Mucosa of stomach (tissue), 1 donor: ENCODE measurements around the gene DENND2A.
"Not testable (repeated sequence)": the region's sequence is repeated elsewhere in the genome, so short reads cannot be mapped to it uniquely, and the experiment has no call there.

Experiments
- H3K27me3 ChIP-seq: one replicate; pipeline ENCODE4 v1.7.0; 2013; ENCODE audit warnings: mild to moderate bottlenecking, low read length; ENCODE audit not compliant: control insufficient read depth, insufficient read depth
- H3K36me3 ChIP-seq: one replicate; pipeline ENCODE4 v1.7.0; 2013; ENCODE audit warnings: low read length; ENCODE audit not compliant: control insufficient read depth, insufficient read depth
- H3K4me1 ChIP-seq: one replicate; pipeline ENCODE4 v1.7.0; 2013; ENCODE audit warnings: mild to moderate bottlenecking, low read length; ENCODE audit not compliant: control insufficient read depth, insufficient read depth
- H3K4me3 ChIP-seq: one replicate; pipeline ENCODE4 v1.7.0; 2013; ENCODE audit warnings: low read length
- H3K9ac ChIP-seq: one replicate; pipeline ENCODE4 v1.7.0; 2013; ENCODE audit warnings: mild to moderate bottlenecking, low read length, moderate library complexity
- H3K9me3 ChIP-seq: one replicate; pipeline ENCODE4 v1.7.0; 2013; ENCODE audit warnings: mild to moderate bottlenecking, low read length, moderate library complexity; ENCODE audit not compliant: control insufficient read depth
- donor health status: Pancreatic carcinoma.

DENND2A gene

DNA sequence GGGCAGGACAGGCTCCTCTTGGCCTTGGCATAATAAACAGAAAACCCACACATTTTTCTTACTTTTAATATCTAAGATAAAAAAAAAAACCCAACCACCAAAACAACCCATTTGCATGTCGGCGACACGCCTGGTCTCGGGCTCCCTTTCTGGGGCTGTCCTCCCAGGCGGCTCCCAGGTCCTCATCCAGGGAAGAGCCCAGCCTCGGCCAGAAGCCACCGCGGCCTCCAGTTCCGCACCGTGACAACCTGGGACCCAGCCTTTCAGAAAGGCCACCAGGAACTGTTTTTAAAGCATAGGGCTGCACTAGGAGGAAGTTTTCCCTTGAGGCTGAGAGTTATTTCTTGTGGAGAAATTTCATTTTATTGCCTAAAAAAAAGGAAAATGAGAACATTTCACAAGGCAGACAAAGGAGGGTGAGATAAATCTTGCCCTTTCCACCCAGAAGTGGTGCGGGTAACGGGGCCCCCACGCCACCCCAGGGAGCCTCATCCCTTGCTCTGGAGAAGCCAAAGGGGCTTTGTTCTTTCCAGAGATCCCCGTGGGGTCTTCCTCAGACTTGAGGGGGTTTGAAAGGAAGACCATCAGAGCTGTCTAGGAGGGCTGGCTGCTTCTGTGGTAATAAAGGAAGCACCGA is 122.1 kb downstream of the DENND2A start:
- H3K27me3 ChIP-seq: no peaks in the 10 kb centered on the region
- H3K36me3 ChIP-seq: no peaks in the 10 kb centered on the region
- peaks cover 5% of the 10 kb centered on the region for H3K4me1 ChIP-seq
- H3K9ac ChIP-seq: no peak overlapping the region
- no peak overlapping the region for H3K4me3 ChIP-seq
- H3K9me3 ChIP-seq: no peaks in the 10 kb centered on the region

DNA sequence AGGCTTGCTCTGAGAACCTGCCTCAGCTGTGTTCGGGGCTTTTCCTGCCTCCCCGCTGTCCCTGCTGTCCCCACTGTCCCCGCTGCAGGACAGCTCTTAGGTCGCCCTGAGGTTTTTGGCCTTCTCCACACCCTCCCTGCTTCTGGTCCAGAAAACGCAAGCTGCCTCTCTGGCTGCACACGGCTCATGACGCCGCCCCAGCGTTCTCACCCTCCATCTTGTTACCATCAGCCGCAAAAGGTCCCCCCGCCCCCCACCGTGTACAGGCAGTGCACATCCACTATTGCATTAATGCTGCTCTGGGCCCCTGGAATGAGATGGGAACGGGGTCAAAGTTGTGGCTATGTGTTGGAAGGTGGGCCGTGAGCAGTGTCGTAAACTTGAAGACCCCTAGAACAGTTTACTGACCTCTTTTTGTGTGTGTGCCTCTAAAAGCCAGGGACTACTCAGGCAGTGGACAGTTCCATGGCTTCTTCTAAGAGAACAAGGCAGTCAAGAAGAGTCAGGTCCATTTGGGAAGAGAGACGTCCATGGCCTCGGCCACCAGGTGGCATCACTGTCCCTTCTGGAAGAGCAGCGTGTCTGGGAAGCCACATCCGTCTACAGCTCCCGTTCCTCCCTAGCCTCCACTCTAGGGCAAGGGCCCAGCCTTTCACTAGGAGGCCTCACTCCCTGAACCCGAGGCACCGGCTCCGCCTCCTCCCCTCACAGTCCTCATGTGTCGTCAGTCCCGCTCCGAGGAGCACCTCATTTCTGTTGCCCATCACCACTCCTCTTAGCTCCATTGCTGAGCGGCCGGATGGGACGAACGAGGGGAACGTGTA is 122.9 kb downstream of the DENND2A start:
- Histone ChIP-seq H3K36me3 (no peaks in the 10 kb centered on the region), H3K9ac (no peak overlapping the region), H3K4me1 (peaks cover 6% of the 10 kb centered on the region), H3K4me3 (no peak overlapping the region), H3K27me3 (no peaks in the 10 kb centered on the region), H3K9me3 (no peaks in the 10 kb centered on the region)

DNA sequence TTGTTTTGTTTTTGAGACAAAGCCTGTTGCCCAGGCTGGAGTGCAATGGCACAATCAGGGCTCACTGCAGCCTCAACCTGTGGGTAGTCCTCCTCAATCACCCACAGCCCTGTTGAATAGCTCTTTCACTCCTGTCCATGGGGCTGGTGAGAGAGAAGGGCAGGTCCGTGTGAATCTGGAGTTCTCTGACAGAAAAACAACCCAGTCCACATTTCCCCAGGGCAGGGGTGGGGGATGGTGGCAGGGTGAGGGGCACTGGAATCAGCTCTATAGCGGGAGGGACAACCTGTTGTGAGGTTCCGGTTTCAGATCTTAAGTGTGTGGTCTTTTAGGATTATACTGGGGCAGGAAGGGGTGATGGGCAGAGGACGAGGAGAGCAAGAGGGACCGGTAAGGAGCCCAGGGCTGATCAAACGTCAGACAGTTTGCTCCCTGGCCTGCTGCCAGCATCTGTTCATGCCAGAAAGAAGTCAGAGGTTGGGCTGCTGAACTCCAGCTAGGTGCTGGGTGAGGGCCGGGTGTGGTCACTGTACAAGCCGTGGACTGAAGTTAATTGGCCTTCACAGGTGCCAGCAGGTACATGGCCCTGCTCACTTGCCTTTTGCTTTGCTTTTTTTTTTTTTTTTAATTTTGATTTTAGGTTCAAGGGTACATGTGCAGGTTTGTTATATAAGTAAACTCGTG is 128.2 kb downstream of the DENND2A start:
- Histone ChIP-seq H3K9me3 (no peaks in the 10 kb centered on the region), H3K27me3 (no peaks in the 10 kb centered on the region), H3K36me3 (no peaks in the 10 kb centered on the region), H3K4me3 (no peak overlapping the region), H3K9ac (no peak overlapping the region), H3K4me1 (peaks cover 11% of the 10 kb centered on the region)

- no peak overlapping the region for H3K9ac ChIP-seq
- H3K4me1 ChIP-seq: peaks cover 15% of the 10 kb centered on the region
- H3K36me3 ChIP-seq: no peaks in the 10 kb centered on the region
- no peaks in the 10 kb centered on the region for H3K9me3 ChIP-seq
- no peaks in the 10 kb centered on the region for H3K27me3 ChIP-seq
- no peak overlapping the region for H3K4me3 ChIP-seq
These were observed 130.8 kb downstream of the DENND2A start for GRCh38 chr7:140509789-140510188.

GRCh38 chr7:140507556-140507955 is 133.1 kb downstream of the DENND2A start:
- H3K9me3 ChIP-seq, H3K9ac ChIP-seq, H3K27me3 ChIP-seq, H3K4me3 ChIP-seq, H3K36me3 ChIP-seq: not testable (repeated sequence)
- H3K4me1 ChIP-seq: peaks cover 12% of the 10 kb centered on the region

GRCh38 chr7:140506788-140507464 is 133.7 kb downstream of the DENND2A start:
- no peak overlapping the region for H3K9ac ChIP-seq
- peaks cover 7% of the 10 kb centered on the region for H3K4me1 ChIP-seq
- H3K9me3 ChIP-seq: no peaks in the 10 kb centered on the region
- no peaks in the 10 kb centered on the region for H3K36me3 ChIP-seq
- H3K4me3 ChIP-seq: no peak overlapping the region
- no peaks in the 10 kb centered on the region for H3K27me3 ChIP-seq

DNA sequence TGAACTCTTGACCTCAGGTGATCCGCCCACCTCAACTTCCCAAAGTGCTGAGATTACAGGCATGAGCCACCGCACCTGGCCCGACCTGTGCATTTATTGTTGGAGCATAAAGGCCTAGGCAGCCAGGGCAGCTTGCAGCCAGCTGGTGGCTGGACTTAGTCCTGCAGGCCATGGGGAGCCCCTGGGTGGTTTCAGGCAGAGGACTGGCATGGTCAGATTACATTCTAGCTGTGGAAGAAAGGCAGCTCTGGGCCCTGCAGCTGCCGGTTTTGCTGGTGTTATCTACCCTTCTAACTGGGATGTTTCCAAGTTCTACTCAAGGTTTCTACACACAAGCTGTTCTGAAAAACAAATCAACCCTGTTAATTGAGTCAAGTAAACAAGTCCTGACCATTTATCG is 138.6 kb downstream of the DENND2A start:
- H3K4me1 ChIP-seq: peaks cover 3% of the 10 kb centered on the region
- no peaks in the 10 kb centered on the region for H3K27me3 ChIP-seq
- no peak overlapping the region for H3K9ac ChIP-seq
- H3K9me3 ChIP-seq: no peaks in the 10 kb centered on the region
- H3K36me3 ChIP-seq: no peaks in the 10 kb centered on the region
- H3K4me3 ChIP-seq: no peak overlapping the region

GRCh38 chr7:140497807-140498206 is 142.8 kb downstream of the DENND2A start:
- not testable (repeated sequence) for H3K4me1 ChIP-seq, H3K27me3 ChIP-seq, H3K9me3 ChIP-seq, H3K36me3 ChIP-seq, H3K9ac ChIP-seq, H3K4me3 ChIP-seq

GRCh38 chr7:140497241-140497769 is 143.3 kb downstream of the DENND2A start:
- Histone ChIP-seq H3K27me3 (no peaks in the 10 kb centered on the region), H3K9me3 (no peaks in the 10 kb centered on the region), H3K4me1 (no peaks in the 10 kb centered on the region), H3K36me3 (no peaks in the 10 kb centered on the region), H3K9ac (no peak overlapping the region), H3K4me3 (no peak overlapping the region)

- no peaks in the 10 kb centered on the region for H3K36me3 ChIP-seq
- no peaks in the 10 kb centered on the region for H3K27me3 ChIP-seq
- no peak overlapping the region for H3K4me3 ChIP-seq
- no peaks in the 10 kb centered on the region for H3K9me3 ChIP-seq
- H3K4me1 ChIP-seq: no peaks in the 10 kb centered on the region
- no peak overlapping the region for H3K9ac ChIP-seq
These were observed 145.0 kb downstream of the DENND2A start for GRCh38 chr7:140495514-140496097.

GRCh38 chr7:140494867-140495266 is 145.7 kb downstream of the DENND2A start:
- H3K36me3 ChIP-seq: no peaks in the 10 kb centered on the region
- H3K9me3 ChIP-seq: no peaks in the 10 kb centered on the region
- no peak overlapping the region for H3K4me3 ChIP-seq
- no peaks in the 10 kb centered on the region for H3K27me3 ChIP-seq
- H3K4me1 ChIP-seq: no peaks in the 10 kb centered on the region
- no peak overlapping the region for H3K9ac ChIP-seq
